Measurements from ENCODE around the gene BHLHE41.

Gene BHLHE41

DNA sequence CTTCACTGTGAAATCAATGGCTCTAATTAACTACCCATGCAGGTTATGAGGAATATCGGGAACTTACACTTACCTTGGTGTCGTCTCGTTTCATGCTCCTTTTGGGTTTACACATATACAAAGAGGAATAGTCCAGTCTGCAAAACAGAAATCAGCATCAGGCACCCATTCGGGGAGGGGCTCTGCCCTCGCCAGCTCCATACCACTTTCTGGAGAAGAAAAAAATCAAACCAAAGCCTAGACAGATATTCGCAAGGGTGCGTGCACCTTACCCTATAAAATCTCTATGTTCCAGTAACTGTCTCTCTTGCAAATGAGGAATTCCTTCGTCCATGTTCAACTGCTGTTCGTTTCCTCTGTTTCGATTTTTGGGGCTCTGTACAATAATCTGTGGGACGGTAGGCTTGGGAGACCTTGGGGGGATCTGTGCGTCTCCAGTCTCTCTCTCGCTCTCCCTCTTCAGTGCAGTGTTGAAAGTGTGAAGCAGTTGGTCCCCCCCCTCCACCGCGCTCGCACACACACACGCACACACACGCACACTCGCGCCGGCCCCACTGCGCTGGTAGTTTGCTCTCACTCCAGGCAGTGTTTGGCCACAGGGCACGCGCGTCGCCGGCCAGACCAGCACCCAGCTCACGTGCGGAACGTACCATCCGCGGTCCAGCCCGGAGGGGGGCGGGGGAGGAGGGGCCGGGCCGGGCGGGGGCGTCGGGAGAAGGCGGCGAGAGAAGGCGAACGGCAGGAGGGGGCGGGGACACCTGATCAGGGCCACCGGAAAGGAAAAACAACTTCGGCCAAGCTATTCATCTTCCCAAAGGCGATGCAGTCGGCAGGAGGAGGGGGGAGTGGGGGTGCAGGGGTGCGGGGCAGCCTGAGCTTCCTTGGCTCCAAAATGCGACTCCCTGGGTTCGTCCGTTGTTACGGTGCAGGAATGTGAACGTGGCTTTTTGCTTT, at the start of gene BHLHE41:
Gene BHLHE41, minus strand, starts transcription at position 592 of the 954 bp plus-strand sequence. Its CDS starts 258 bp downstream, at position 334.
- peak; percentile 27 for DNase-seq

DNA sequence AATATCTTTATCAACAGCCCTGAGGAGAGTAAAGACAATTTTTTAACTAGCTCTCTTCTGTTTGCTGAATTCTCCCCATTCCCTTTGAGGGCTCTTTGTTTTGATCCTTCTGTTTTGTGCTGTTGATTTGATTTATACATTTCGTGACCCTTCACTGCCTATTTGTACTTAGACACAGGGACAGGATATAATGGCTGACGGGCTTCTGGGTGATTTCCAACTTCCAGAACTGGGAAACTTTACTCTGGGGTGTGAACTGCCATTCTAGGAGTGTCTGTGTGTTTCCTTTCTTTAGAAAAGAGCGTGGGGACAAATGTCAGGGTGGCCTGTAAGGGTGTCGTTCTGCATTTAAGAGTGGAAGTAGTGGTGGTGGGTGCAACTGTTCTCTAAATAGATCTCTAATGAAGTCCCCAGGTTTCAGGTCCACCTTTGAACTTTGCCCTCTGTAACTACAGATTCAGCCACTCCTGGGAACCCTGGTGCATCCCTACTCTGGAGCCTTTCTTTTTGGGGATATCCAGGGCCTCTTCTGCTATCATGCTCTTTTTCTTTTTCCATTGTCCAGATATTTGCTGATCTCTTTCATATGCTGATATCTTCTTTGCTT, 48.2 kb upstream of the BHLHE41 start:
- no peak for DNase-seq

DNA sequence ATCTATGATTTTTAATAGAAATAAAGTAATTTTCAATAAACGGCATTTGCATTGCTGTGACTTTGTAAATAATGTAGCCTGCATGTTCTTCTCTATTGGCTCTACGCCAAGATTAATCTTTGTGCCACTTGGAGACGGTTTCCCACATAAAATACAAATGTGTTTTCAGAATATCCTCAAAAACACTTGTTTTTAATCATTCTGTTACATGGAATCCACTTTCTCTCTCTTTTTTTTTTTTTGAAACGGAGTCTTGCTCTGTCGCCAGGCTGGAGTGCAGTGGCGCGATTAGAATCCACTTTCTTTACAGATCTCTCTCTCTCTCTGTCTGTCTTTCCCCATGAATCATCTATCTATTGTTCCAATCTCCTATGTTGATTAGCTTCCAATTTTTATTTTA, 47.7 kb upstream of the BHLHE41 start:
- DNase-seq: no peak

DNA sequence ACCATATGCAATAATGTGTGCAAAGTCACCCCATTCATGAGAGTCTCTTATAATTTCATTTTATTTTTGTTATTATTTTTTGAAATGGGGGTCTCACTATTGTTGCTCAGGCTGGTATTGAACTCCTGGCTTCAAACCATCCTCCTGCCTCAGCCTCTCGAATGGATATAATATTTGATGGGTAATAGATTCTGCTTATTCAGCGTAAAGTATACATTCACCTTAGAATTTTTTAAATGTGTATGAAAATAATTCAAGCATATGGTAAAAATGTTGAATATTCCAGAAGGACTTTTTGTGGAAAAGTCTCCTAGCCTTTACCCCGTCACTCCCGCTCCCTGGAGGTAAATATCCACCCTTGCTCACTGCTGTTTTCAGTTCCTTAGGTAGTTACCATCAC, 47.2 kb upstream of the BHLHE41 start:
- no peak for DNase-seq

DNA sequence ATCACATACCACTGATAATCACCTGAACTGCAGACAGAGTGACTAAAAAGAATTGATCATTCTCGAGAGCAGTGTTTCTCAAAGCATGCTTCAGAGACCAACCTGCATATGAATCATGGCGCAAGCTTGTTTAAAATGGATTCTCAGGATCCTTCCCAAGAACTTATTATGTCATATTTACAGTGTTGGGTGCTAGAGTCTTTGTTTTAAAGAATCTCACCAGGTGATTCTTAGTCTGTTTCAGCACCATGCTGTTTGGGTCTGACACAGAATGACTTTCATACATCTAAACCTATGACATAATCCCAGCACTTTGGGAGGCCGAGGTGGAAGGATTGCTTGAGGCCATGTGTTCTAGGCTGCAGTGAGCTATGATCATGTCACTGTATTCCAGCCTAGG, 39.3 kb upstream of the BHLHE41 start:
- no peak for DNase-seq

DNA sequence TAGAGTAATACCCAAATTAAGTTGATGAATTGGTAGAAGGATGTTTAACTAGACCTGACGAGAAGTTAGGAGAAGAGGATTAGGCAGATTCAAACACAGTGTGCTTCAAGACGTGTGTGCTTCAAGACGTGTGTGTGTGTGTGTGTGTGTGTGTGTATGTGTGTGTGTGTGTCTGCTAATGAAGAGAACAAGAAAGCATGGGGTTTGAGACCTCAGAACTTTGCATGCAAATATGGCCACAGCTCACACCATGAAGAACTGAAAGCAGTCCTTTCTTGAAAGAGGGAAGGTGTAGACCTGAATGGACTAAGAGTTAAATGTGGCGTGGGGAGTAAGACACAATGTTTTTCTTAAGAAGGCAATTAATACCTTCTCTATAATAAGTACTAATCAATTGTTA, 38.1 kb upstream of the BHLHE41 start:
- DNase-seq: no peak

DNA sequence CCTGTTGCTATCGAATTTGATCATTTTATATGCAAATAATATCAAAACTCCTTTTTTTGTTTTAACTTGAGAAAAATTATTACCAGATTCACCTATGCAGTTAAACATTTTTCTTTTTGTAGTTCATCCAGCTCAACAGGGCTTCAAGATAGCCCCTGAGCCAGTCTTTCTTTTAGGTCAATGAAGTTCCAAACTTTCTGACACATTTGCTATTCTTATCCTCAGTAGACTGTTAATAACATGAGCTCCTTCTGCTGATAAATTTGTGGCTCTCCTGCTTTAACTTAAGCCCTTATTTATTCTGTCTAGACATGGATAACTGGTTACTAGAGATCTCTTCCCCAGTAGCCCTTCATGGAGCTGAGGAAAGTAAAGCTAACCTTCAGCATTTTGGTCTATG, 37.3 kb upstream of the BHLHE41 start:
- DNase-seq: no peak

DNA sequence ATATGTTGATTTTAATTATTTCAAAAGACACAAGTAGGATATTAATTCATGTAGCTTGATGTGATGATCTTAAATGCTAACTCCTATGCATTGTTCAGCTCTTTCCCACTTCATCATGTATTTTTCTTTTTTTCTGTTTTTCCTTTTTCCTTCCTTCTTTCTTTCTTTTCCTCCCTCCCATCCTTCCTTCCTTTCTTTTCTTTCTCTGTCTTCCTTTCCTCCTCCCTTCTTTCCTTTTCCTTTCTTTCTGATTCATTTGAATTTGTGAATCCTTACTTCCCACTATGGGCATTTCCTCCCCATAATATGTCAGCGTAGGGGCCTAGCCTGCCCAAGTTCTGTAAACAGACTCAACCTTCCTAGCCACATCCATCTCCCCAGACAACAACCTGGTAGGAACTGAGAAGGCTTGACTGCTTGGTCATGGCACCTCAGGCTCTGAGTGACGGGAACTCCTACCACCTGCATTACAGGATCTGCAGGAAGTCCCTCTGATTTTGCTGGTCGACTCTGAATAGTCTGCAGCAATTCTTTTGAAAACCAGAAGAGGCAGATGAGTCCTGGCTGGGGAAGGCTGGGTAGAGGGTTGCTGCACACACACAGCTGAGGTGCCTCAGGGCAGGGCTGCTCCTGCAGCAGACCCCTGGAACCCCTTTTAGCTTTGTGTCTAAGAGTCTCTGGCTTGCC, 33.4 kb upstream of the BHLHE41 start:
- peak; percentile 10 for DNase-seq

DNA sequence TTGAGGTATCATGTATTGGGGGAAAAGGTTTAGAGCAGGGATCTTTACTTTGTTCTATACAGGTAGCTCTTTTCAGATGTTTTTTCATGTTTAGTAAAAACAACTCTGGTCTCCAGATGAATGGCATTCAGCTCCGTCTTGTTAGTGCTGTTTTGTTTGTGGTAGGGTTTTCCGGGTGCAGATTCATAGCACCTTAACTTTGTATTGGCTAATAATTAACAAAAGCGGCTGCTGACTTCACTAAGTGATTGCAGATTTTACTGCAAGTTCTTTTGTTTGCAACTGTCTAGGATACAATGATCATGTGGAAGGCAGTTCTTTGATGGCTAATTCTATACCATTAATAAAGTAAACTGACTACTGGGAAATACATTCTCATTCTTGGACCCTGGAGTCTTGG, 32.2 kb upstream of the BHLHE41 start:
- no peak for DNase-seq

DNA sequence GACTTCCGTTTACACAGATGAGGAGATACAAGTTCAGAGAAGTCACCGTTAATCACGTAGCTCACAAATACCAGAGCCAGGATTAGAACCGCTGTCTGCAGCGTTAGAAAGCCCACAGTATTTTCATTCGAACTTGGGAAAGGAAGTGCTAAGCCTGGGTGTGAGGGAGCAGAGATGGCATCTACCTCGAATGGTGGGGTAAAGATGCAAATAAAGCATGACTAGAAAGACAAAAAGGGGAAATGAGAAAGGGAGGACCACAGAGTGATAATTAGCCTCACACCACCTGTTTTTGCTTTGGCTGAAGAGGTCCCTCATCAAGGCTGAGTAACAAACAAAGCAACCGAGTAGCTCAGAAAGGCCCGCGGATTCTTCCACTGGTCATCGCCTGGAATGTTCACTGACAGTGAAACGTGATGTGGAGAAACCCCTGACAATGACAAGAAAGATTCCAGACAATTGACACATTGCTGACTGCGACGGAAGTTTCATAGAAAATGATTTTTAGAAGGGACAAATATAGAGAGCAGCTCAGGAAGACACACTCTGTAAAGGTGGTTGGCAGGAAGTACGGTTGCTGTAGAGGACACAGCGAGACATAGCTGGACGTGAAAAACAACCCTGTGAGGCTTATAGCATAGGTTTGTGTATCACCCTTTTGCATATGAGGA, 31.5 kb upstream of the BHLHE41 start:
- peak; percentile 16 for DNase-seq

DNA sequence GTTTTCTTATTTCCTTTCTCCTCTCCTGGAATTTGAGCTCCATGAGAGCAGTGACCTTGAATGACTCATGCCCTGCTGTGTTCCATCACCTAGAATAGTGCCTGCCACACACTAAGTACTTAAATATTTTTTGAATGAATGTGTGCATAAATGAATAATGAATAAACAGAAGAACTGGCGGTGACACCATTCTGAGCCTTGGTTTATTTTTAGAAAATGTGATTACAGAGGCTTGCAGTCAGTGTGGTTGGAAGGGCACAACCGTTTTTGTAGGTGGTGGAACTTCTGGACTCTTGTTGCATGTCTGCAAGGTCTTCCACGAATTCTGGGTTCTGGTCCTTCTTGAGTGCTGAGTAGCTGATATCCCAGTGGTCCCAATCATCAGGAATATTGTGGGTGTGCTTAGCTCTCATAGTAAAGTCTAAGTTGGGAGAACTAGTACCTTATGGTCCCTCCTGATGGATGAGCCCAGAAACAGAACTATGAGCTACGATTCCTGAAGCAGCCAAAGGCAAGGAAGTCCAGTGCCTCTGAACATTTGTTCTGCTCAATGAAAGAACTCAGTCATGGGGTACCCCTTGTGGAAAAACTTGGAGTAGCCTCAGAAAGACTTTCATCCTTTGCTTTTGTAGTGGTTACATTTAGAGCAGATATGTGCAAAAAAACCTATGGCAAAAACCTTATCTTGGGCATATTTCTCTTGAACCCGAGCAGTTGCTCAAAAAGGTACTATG, 28.8 kb upstream of the BHLHE41 start:
- DNase-seq: no peak

DNA sequence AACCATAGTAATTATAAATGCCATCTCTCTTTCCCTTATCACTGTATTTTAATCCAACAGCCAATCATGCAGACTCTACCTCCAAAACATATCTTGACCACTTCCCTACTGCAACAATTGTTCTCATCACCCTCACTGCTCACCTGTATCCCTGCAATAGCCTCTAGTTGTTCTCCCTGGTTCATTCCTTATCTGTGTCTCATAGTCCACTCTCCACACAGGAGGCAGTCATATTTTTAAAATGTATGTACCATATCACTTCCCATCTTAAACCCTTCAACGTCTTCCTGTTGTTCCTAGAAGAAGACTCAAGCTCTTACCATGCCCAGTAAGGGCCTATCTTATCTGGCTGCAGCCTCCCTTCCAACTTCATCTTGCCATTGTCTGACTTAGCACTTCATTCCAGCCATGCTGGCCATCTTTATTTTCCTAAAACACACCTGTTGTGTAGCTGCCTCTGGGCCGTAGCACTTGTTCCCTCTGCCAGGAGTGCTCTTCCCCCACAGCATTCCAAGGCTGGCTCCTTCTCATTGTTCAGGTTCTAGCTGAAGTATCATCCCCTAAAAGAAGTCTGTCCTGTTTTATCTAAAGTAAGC, 27.8 kb upstream of the BHLHE41 start:
- DNase-seq: no peak

DNA sequence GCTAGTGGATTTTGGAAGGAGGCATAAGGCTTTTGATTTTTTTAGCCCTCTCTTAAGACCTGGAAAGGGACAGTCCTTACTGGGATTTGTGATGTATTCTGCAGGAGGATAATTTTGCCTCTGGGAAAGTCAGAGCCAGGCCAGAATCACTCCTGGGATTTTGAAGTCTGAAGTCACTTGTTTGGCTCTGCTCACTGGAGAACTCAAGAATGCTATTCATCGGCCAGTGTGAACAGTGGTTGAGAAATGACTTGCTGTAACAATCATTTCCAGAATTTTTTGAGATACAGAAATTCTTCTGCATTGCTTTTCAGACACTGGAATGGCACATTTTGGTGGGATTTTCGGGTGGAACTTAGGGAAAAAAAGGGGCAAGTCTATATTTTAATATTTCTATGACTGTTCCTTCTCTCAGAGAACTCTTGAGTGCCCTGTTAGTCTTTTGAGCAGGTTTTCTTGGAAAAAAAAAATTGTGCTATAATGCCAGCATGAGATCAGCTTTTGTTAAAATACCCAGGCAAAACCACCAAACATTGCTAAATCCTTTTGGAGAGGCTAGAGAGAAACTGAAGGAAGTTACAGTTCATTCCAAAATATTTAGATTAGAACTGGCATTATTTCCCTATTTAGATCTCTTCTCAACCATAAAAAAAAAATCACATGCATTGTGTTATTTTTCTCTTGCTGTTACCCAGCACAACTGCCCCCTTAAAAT, 26.1 kb upstream of the BHLHE41 start:
- no peak for DNase-seq

DNA sequence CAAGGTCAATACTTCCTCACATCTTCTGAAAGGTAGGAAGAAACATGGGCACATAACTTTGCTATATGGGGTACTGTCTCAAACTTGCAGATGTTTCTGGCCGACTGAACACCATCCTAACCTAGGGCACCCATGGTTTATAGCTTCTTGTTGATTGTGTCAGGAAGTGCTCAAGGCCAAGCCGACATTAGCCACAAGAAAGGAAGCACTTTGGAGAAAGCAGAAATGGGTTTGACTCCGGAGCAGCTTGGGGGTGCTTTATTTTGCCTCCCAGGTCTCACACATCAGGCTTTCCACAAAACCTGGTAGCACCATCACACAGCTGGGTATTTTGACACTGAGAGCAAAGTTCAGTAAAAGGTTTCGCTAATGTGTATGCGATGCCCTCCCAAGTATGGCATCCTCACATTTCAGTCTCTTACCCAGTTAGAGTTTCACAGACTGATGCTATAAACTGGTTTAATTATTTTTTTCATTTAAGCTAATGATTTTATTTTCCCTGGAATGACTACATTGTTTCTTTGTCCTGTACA, 25.2 kb upstream of the BHLHE41 start:
- peak; percentile 39 for DNase-seq

DNA sequence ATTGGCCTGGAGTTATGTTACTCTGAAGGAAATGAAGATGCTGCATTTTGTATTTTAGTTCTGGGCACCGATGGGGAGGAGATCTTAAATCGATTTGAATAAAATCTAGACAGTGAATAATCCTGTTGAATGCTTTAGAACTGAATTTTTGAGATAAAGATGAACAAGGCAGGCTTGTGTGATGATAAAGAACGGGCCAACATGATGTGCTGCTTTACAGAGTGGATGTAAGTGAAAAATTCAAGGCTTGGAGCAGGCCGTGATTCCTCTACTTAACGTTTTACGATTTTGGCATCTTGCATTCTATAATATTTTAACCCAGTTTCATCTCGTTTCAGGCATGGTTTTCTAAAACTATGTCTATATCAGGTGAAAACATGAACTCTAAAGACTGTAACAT, 23.5 kb upstream of the BHLHE41 start:
- no peak for DNase-seq

DNA sequence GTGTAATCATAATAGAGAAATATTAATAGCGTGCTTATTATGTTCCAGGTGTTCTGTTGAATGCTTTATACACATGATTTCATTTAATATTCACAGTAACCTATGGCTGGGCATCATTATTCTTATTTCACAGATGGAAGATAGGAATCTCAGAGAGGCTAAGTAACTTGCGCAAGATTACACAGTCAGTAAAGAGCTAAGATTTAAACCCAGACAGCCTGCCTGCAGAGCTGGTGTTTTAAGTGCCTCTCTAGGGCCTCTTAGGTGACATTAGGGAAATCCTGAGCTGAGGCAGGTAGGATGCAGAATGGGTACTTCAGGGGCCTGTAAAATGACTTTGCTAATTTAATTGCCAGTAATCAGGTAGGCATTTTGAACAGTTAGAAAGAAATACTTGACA, 18.5 kb upstream of the BHLHE41 start:
- no peak for DNase-seq

DNA sequence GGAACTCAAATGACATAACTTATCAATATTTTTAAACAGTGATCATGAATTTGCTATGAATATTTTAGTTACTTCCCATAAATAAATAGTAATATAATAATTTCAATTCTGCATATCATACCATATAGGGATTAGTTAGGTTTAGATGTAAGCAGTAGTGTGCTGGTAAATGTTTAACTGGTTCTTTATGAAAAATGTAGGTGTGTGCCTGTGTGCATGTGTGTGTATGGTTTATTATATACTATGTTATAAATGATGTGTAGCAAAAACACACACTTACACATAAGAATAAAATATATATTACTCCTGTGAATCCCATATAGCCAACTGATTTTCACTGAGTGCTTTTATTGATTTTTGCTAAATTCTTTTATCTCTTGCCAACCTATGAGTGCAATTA, 14.0 kb upstream of the BHLHE41 start:
- DNase-seq: no peak

DNA sequence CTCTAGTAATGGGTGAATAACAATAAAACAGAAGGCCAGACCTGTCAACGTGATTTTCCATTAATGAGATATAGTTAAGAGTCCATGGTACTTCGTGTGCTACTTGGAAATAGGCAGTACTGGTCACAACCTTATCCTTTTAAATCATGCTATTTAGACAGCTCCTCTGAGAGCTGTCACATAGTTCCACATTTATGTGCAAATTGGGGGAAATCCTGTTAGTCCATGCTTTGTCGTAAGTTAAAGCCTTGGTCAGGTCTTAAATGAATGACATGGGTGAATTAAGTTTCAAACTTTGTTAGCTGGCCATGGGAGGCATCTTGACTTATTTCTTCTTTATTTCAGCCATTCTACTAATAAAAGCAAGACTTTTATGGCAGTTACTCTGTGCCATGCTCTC, 11.9 kb upstream of the BHLHE41 start:
- DNase-seq: no peak

DNA sequence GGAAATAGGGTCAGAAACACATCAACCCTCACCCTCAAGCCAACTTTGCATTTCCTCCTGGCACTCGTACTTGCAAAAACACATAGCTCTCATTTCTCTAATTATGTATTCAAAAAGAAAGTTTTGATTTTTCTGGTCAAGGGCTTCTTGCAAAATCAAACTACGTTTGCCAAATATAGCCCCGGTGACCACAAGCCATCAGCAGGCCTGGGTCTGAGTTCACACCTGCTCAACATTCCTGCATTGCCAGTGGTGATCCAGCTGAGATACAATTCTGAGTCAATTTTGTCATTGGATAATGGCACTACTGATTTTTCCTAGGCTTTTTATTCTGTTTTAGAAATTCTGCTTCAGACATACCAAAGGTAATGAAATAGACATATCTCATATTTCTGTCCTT, 10.7 kb upstream of the BHLHE41 start:
- DNase-seq: no peak

DNA sequence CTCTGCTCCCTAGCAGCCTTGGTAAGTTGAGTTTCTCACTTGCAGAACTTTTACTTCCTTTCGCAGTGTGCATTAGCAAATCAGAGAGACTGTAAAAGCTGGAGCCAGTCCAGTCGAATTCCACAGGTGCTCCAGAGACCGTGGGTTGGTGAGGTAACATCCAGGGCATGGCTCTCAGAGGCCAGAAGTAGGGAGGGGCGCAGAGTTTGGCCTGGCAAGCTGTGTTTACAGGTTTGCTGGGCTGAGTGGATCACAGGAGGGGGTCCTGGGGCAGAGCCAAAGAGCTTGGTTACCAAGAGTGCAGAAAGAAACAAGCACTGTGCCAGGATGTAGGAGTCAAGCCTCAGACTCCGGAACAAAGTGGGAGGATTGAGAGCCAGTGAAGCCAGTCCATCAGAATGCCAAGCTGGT, 10.2 kb upstream of the BHLHE41 start:
- DNase-seq: no peak

DNA sequence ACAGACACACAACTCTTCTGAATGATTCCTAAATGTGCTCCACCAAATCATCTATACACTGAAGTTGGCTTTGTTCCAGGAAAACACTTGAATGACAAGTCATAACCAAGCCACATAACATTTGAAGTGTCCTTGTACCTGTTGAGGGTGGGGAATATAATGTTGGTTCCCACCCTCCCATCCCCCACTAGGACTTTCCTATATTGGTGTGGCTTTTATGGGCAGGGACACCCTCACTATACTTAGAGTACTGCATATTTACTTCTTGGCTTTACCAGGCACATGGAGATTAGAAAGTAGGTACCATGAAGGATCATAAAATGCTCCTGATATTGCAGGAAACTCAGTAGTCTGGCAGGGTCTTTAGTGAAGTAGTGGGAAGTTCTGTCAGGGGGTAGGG, 9.7 kb upstream of the BHLHE41 start:
- no peak for DNase-seq
